GM18498 (cell line): Measurements from ENCODE around the gene CBY1.

Experiments
- ATAC-seq: cut with Tn5 transposase; IDR thresholded peaks from one replicate; pipeline ENCODE4 v1.9.1; 2021; ENCODE audit warnings: mild to moderate bottlenecking, moderate library complexity; ENCODE audit not compliant: unreplicated experiment

Gene CBY1

DNA sequence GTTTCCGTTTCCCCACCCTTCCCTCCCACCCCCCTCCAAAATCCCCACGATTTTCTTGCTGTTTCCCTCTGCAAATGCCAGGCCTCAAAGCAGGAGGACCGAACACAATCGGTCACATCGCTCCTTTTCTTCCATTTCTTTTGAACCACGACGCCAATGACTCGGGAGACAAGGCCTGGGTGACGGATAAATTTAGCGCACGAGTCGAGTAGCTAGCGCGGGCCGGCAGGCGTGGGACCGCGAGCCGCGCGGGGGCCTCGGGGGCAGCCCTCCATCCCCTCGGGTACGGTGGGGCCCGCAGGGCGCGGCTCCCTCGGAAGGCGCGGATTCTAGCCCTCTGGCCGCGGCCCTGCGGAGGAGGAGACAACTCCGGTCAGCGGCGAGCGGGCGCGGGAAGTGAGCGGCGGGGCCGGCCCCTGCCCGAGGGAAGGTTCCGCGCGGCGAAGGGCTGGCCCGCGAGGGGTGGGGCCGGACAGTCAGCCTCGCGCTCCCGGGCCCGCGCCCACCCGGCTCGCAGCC, 43.9 kb downstream of the CBY1 start:
- no peak for ATAC-seq

- ATAC-seq = peak; percentile 47
These were observed 44.6 kb downstream of the CBY1 start, which contains the start of gene JOSD1 for GRCh38 chr22:38700789-38701628. JOSD1 (minus strand) TSS chr22:38700943; CDS start chr22:38699987, 956 bp downstream.

DNA sequence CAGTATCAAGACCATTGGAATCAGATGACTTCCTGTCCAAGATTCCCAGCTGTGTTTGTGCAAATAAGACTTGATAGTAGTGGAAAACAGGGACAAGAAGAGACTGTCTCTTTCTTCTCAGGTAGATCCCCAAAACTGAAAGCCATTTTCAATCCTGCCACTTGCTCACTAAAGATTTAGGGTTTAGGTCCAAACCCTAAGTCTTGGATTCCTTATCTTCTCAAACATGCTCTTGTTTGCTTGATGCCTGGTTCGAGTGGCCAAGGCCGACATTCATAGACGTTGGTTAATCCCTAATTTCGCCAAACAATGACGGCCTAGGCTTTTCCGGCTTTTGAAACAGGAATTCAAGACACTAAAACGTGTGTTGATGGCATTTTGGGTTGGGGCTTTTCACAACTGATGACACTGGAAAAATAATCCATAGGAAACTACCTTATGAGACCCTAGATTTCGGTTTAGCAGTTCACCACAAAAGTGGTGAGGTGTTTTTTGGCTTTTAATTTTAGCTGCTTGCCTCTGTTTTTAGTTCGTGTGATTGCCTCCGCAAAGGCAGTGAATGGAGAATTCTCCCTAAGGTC, 48.3 kb downstream of the CBY1 start:
- ATAC-seq = no peak

GRCh38 chr22:38705235-38706100, 49.0 kb downstream of the CBY1 start, which contains the start of gene GTPBP1:
GTPBP1 (plus strand) TSS chr22:38705944; CDS start chr22:38705956, 12 bp downstream.
- peak; percentile 71 for ATAC-seq

- ATAC-seq = peak; percentile 5
These were observed 49.9 kb downstream of the CBY1 start for GRCh38 chr22:38706101-38706900.

- ATAC-seq = no peak
These were observed 50.4 kb downstream of the CBY1 start for GRCh38 chr22:38706901-38707195.

DNA sequence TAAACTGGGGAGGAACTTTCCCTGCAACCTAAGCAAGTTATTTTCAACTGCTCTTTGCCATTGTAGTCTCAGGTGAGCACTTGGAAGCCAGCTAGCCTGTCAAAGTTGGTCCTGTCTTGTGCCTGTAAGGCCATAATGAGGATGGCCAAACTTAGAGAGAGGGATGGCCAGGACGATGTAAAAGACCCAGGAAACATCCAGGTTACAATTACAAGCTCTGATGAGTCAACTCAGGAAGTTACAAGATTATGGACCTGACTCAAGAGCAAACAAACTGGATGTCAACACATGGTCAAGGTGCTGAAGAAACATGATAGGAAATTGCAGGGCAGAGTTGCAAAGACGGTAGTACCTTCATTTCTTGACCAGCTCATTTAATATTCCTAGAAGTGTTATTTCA, 50.9 kb downstream of the CBY1 start:
- no peak for ATAC-seq

DNA sequence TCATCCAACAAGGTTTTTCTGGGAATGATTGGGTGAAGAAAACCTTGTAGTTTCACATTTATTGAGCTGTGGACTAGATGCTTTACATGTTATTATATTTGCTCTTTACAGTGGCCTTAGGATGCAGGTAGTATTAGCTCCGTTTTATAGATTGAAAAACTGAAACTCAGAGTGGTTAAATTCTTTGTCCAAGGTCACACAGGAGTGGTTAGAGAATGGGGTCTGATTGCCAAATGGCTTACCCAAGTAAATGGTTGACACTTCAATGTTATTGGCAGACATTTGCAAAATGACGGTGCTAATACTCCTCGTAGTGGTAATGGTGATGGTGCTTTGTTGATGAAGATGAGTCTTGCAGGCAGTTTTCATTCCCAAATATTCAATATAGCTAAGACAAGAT, 51.5 kb downstream of the CBY1 start:
- ATAC-seq = no peak

GRCh38 chr22:38709306-38709705, 52.9 kb downstream of the CBY1 start:
- ATAC-seq = no peak

DNA sequence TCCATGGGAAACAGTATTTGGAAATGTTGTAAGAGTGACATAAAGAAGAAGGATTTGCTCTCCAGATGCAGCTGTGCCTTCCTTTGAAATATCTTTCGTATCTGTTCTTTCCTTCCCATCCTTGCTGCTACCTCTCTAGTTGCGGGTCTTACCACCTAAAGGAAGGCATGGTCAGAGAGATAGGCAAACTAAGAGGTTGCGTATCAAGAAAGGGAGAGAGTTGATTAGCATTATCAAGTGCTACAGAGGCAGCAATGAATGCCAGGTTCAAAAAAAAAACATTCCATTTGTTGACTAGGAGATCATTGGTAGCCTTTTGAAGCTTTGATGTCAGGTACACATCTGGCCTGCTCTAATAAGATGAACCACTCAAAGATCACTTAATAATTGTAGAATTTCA, 53.9 kb downstream of the CBY1 start:
- ATAC-seq = no peak

GRCh38 chr22:38710866-38711265, 54.4 kb downstream of the CBY1 start:
- ATAC-seq = no peak

GRCh38 chr22:38712486-38713207, 56.2 kb downstream of the CBY1 start:
- ATAC-seq = no peak

DNA sequence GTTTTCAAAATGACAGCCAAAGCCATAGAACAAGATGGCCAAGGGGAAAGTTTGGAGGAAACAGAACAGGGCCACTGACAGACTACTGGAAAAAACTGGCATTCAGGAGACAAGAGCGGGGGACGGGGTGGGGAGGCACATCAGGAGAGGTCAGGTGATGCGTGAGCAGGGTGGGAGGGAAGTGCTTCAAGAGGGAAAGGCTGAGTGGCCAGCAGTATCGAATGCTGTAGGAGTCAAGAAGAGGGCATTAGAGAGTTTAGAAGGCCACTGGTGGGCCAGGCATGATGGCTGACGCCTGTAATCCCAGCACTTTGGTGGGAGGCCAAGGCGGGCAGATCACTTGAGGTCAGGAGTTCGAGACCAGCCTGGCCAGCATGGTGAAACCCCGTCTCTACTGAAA, 57.5 kb downstream of the CBY1 start:
- no peak for ATAC-seq

GRCh38 chr22:38715176-38715764, 58.8 kb downstream of the CBY1 start:
- no peak for ATAC-seq

DNA sequence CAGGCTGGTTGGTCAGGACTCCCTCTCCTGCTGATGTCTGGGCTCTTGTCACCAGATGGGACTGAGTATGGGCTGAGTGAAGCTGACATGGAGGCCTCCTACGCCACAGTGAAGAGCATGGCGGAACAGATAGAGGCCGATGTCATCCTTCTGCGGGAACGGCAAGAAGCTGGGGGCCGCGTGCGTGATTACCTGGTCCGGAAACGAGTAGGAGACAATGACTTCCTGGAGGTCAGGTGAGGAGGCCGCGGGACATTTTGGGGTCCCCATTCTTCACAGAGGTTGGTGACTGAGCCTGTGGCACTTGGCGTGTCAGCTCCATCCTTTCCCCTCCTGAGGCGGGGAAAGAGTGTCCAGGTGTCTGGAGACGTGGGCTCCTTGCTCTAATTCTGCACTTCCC, 59.4 kb downstream of the CBY1 start:
- no peak for ATAC-seq

- ATAC-seq = no peak
These were observed 59.8 kb downstream of the CBY1 start for GRCh38 chr22:38716271-38716670.

GRCh38 chr22:38716826-38717225, 60.4 kb downstream of the CBY1 start:
- ATAC-seq = no peak

DNA sequence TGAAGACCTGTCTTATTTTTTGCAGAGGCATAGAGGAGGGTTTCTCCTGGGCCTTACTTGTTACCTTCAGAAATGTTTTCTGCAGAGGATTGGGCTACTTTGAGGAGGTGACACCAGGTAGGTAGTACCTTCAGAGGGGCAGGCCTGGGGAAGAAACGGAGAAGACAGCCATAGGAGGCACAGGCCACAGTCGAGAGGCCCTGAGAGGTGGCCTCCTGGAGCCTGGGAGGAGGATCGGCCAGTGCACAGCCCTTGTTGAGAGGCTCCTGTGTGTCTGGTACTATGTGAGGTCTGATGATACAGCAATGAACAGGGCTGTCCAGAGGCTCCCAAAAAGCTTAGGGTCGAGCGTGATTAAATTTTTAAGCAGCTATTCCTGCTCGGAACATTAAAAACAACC, 60.8 kb downstream of the CBY1 start:
- ATAC-seq = no peak

DNA sequence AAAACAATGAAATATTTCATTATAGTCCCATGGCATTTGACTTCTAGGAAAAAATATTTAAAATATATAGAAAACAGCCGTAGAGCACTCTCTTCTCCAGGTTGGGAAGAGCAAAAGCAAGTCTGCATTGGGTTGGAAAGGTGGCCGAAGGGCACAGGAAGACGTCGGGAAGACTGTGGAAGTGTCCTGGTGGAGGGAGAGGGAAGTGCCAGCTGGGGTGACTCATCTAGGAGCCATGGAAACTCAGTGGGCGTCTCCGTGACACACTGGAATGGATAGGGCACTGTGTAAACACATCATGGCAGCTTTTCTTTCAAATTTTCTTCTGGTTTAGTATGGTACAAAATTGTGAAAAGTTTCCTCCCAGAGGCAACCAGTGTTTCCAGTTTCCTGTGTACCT, 62.0 kb downstream of the CBY1 start:
- no peak for ATAC-seq

DNA sequence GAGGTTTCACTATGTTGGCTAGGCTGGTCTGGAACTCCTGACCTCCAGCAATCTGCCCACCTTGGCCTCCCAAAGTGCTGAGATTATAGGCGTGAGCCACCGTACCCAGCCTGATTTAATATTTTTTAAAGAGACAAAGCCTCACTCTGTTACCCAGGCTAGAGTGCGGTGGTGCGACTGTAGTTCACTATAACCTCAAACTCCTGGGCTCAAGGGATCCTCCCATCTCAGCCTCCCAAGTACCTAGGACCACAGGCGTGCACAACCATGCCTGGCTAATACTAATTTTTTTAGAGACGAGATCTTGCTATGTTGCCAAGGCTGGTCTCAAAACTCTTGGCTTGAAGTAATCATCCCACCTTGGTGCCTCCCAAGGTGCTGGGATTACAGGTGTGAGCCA, 62.8 kb downstream of the CBY1 start:
- ATAC-seq = no peak
